Thyroid gland (tissue), 4 donors: ENCODE measurements around the gene DYRK4.

Experiments used
- CTCF ChIP-seq, 6 experiments: fragments of 200-600 bp in 3 of 6; fragments of 450-650 bp in 3 of 6; sonication (generic) in 3 of 6; IDR thresholded peaks; one replicate each; pipeline ENCODE4 v1.5.1; 2016 to 2019; ENCODE audit warnings: antibody characterized with exemption in 6 of 6, mild to moderate bottlenecking in 2 of 6, inconsistent platforms in 1 of 6, moderate library complexity in 1 of 6
- POLR2A ChIP-seq, 2 donors: fragments of 450-650 bp; IDR thresholded peaks; one replicate each; pipeline ENCODE4 v1.6.1; 2017; ENCODE audit warnings: antibody characterized with exemption in 2 of 2, mild to moderate bottlenecking in 2 of 2, moderate library complexity in 1 of 2

GRCh38 chr12:4603421-4603820 lies 41.4 kb downstream of the DYRK4 start:
- TF ChIP-seq CTCF (IDR thresholded peaks at IDR 0.05): no peak
- TF ChIP-seq POLR2A (IDR thresholded peaks at IDR 0.05): no peak
